Keratinocyte (primary cell): ENCODE data around the gene SLC8A1.

Experiments used
- CTCF ChIP-seq, 3 experiments: IDR thresholded peaks in 1 of 3; conservative IDR thresholded peaks in 1 of 3; optimal IDR thresholded peaks in 1 of 3; 2 replicates in 2 of 3; 3 replicates in 1 of 3; pipeline versions ENCODE3 to v1.5.1; 2011; ENCODE audit warnings: low read length in 3 of 3, mild to moderate bottlenecking in 3 of 3, moderate library complexity in 2 of 3, control low read depth in 1 of 3, inconsistent platforms in 1 of 3; ENCODE audit not compliant: insufficient read depth in 2 of 3; ENCODE audit errors: extremely low read depth in 1 of 3
- EZH2 ChIP-seq: IDR thresholded peaks from one replicate; pipeline ENCODE4 v1.6.1; 2012; ENCODE audit warnings: inconsistent platforms, mild to moderate bottlenecking, low read length, moderate library complexity

- TF ChIP-seq CTCF (optimal IDR thresholded peaks at IDR 0.05 in 1 of 3, IDR thresholded peaks at IDR 0.05 in 1 of 3, conservative IDR thresholded peaks at IDR 0.05 in 1 of 3; ENCODE audit: extremely low read depth in 1 of 3, insufficient read depth in 2 of 3, low read length in 3 of 3) (no peak), EZH2 (no peak)
These were observed 170.6 kb downstream of the SLC8A1 start for GRCh38 chr2:40281021-40281940.
